ENCODE data around the gene PPFIA1. TPM values are rescaled to one million over a fixed set of nuclear protein-coding genes. Genes with fewer than 3 reads are reported as not detected.

Gene PPFIA1
- total and polyA plus RNA-seq, 2 of the 13 experiments (the other 11 are each of a cell fraction or from before 2014, with no cell fraction given) = 29.9 to 45.2 TPM

DNA sequence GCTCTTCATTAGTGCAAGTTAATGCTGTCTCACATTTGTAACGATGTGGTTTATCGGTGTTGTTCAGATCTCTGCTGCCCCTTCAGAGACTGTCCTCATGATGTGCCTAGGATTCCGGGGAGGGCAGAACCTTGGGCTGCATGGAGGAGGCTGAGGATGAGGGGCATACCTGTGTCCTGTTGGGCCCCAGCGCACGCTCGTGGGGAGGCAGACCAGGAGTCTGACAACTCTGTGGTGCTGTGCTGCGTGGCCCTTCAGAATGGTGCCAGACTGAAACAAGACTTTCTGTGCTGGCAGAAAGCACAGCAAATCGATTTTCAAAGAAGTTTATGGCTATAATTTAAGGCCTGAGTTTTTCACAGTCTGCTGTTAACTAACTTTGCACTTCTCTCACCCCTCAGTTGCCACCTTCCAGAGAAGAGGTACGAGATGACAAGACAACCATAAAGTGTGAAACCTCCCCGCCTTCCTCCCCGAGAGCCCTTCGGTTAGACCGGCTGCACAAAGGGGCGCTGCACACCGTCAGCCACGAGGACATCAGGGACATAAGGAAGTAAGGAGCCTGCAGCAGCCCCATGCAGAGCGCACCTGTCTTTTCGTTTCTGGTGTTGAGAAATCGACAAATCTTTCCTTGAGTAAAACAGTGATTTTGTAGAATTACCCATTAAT is 83.5 kb downstream of the PPFIA1 start:
- intact Hi-C loops (cut with micrococcal nuclease; ENCODE audit: unreplicated experiment) (no loop called here), in situ Hi-C loops (cut with HindIII; ENCODE audit: extremely low pct_ligation_motif_present, low pct_unique_long_range_greater_than_20kb) (no loop called here)
- DNase-seq (ENCODE audit: low spot score) (no peak), FAIRE-seq (no peak), ATAC-seq (no peak)
- Histone ChIP-seq H3K36me3 (replicated peaks in 1 of 2; ENCODE audit: control insufficient read depth in 1 of 2, insufficient read depth in 2 of 2, low read length in 2 of 2) (peaks cover 25 to 74% of the 10 kb centered on the region in 2 experiments; a peak in 4 of 5 replicates), H3K4me1 (ENCODE audit: insufficient read depth, low read length) (no peaks in the 10 kb centered on the region), H3K79me2 (ENCODE audit: insufficient read depth, low read length) (no peaks in the 10 kb centered on the region), H2AFZ (ENCODE audit: low read length) (no peak overlapping the region), H3K4me2 (ENCODE audit: low read depth, low read length) (no peak overlapping the region), H4K20me1 (ENCODE audit: insufficient read depth, low read length) (no peaks in the 10 kb centered on the region), H3K9ac (ENCODE audit: insufficient read depth, low read depth, low read length) (no peak overlapping the region), H3K27ac (ENCODE audit: extremely low read length, insufficient read depth, low read length) (no peak overlapping the region), H3K9me3 (ENCODE audit: low read length) (no peaks in the 10 kb centered on the region), H3K4me3 (replicated peaks in 1 of 3; ENCODE audit: insufficient read depth in 1 of 3, low read depth in 2 of 3, low read length in 3 of 3) (no peak overlapping the region), H3K27me3 (ENCODE audit: control insufficient read depth in 1 of 2, insufficient read depth in 2 of 2, low read length in 2 of 2) (no peaks in the 10 kb centered on the region)
- TF ChIP-seq JUN (CRISPR knock-in tag; IDR thresholded peaks at IDR 0.05) (no peak), MEIS2 (CRISPR knock-in tag; IDR thresholded peaks at IDR 0.05) (no peak), ZNF777 (CRISPR knock-in tag; IDR thresholded peaks at IDR 0.05) (no peak), PAF1 (CRISPR knock-in tag; IDR thresholded peaks at IDR 0.05) (no peak), JUND (CRISPR knock-in tag; IDR thresholded peaks at IDR 0.05) (no peak), IRF2 (CRISPR knock-in tag; IDR thresholded peaks at IDR 0.05) (no peak)
- TF ChIP-seq, protein P1, sequence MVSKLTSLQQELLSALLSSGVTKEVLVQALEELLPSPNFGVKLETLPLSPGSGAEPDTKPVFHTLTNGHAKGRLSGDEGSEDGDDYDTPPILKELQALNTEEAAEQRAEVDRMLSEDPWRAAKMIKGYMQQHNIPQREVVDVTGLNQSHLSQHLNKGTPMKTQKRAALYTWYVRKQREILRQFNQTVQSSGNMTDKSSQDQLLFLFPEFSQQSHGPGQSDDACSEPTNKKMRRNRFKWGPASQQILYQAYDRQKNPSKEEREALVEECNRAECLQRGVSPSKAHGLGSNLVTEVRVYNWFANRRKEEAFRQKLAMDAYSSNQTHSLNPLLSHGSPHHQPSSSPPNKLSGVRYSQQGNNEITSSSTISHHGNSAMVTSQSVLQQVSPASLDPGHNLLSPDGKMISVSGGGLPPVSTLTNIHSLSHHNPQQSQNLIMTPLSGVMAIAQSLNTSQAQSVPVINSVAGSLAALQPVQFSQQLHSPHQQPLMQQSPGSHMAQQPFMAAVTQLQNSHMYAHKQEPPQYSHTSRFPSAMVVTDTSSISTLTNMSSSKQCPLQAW (CRISPR knock-in tag; IDR thresholded peaks at IDR 0.05) = no peak
- BruUV-seq (replicated peaks) = no TSS peak
- ChIA-PET CTCF (ENCODE audit: low intra/inter-chr PET ratio, low total read pairs) (no interaction called here), POLR2A (no interaction called here)
- 94% methylated on average over 19 of the region's 19 CpGs for WGBS (ENCODE audit: low lambda C conversion rate)

DNA sequence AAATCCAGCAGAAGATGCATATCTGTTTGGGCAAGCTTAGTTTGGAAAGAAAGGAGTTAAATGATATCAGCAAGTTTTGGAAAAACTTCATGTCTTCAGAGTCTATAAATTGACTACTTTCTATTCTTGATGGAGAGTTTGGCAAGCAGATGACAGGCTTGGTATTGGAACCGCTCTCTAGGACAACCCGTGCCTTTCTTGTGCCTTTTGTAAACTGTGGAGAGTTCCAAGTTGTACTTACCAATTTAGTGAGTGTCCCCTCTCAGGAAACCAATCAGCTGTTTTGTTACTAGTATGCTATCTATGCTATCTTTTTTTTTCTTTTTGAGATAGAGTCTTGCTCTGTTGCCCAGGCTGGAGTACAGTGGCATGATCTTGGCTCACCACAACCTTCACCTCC is 84.1 kb downstream of the PPFIA1 start:
- no peaks in the 10 kb centered on the region for H3K9me3 ChIP-seq (ENCODE audit: low read length)
- H2AFZ ChIP-seq (ENCODE audit: low read length) = no peak overlapping the region
- ChIA-PET POLR2A (no interaction called here), CTCF (ENCODE audit: low intra/inter-chr PET ratio, low total read pairs) (no interaction called here)
- H3K4me1 ChIP-seq (ENCODE audit: insufficient read depth, low read length) = no peaks in the 10 kb centered on the region
- H3K4me3 ChIP-seq (replicated peaks in 1 of 3; ENCODE audit: insufficient read depth in 1 of 3, low read depth in 2 of 3, low read length in 3 of 3) = no peak overlapping the region
- H3K27ac ChIP-seq (ENCODE audit: extremely low read length, insufficient read depth, low read length) = no peak overlapping the region
- intact Hi-C loops (cut with micrococcal nuclease; ENCODE audit: unreplicated experiment) (no loop called here), in situ Hi-C loops (cut with HindIII; ENCODE audit: extremely low pct_ligation_motif_present, low pct_unique_long_range_greater_than_20kb) (no loop called here)
- H4K20me1 ChIP-seq (ENCODE audit: insufficient read depth, low read length) = no peaks in the 10 kb centered on the region
- no peaks in the 10 kb centered on the region for H3K79me2 ChIP-seq (ENCODE audit: insufficient read depth, low read length)
- no peak overlapping the region for H3K4me2 ChIP-seq (ENCODE audit: low read depth, low read length)
- H3K9ac ChIP-seq (ENCODE audit: insufficient read depth, low read depth, low read length) = no peak overlapping the region
- FAIRE-seq (no peak), ATAC-seq (no peak), DNase-seq (ENCODE audit: low spot score) (no peak)
- H3K36me3 ChIP-seq (replicated peaks in 1 of 2; ENCODE audit: control insufficient read depth in 1 of 2, insufficient read depth in 2 of 2, low read length in 2 of 2) = peaks cover 28 to 75% of the 10 kb centered on the region in 2 experiments; a peak in 4 of 5 replicates
- WGBS (ENCODE audit: low lambda C conversion rate) = 100% methylated on average over 2 of the region's 2 CpGs
- BruUV-seq (replicated peaks) = no TSS peak
- no peaks in the 10 kb centered on the region for H3K27me3 ChIP-seq (ENCODE audit: control insufficient read depth in 1 of 2, insufficient read depth in 2 of 2, low read length in 2 of 2)
- TF ChIP-seq, protein P2, sequence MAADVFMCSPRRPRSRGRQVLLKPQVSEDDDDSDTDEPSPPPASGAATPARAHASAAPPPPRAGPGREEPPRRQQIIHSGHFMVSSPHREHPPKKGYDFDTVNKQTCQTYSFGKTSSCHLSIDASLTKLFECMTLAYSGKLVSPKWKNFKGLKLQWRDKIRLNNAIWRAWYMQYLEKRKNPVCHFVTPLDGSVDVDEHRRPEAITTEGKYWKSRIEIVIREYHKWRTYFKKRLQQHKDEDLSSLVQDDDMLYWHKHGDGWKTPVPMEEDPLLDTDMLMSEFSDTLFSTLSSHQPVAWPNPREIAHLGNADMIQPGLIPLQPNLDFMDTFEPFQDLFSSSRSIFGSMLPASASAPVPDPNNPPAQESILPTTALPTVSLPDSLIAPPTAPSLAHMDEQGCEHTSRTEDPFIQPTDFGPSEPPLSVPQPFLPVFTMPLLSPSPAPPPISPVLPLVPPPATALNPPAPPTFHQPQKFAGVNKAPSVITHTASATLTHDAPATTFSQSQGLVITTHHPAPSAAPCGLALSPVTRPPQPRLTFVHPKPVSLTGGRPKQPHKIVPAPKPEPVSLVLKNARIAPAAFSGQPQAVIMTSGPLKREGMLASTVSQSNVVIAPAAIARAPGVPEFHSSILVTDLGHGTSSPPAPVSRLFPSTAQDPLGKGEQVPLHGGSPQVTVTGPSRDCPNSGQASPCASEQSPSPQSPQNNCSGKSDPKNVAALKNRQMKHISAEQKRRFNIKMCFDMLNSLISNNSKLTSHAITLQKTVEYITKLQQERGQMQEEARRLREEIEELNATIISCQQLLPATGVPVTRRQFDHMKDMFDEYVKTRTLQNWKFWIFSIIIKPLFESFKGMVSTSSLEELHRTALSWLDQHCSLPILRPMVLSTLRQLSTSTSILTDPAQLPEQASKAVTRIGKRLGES (CRISPR knock-in tag; IDR thresholded peaks at IDR 0.05; ENCODE audit: borderline replicate concordance) = no peak
- TF ChIP-seq SRSF1 (optimal IDR thresholded peaks at IDR 0.05; ENCODE audit: low read depth, low read length) (no peak), NFKBIZ (CRISPR knock-in tag; IDR thresholded peaks at IDR 0.05) (no peak), ZNF143 (CRISPR knock-in tag; IDR thresholded peaks at IDR 0.05) (no peak), ZKSCAN1 (IDR thresholded peaks at IDR 0.05; ENCODE audit: low read length) (no peak), ZNF432 (CRISPR knock-in tag; IDR thresholded peaks at IDR 0.05; ENCODE audit: borderline replicate concordance) (no peak), ZMYM2 (CRISPR knock-in tag; IDR thresholded peaks at IDR 0.05) (no peak), CC2D1A (CRISPR knock-in tag; IDR thresholded peaks at IDR 0.05) (no peak)

All from HepG2 (cell line).